ENCODE data around the gene MAML3.

Gene MAML3

GRCh38 chr4:140049849-140050637 lies 103.9 kb downstream of the MAML3 start:
- peak; percentile 79 for DNase-seq
- peak; percentile 96 for TF ChIP-seq CTCF (IDR thresholded peaks at IDR 0.05; ENCODE audit: low read depth, low read length)
- H3K4me1 ChIP-seq: peaks cover 17% of the 10 kb centered on the region
- H3K4me3 ChIP-seq (ENCODE audit: low read depth, low read length): peak overlapping the region; percentile 53
- H3K27me3 ChIP-seq: no peaks in the 10 kb centered on the region
- H3K9me3 ChIP-seq: no peaks in the 10 kb centered on the region
- no peaks in the 10 kb centered on the region for H3K36me3 ChIP-seq

DNA sequence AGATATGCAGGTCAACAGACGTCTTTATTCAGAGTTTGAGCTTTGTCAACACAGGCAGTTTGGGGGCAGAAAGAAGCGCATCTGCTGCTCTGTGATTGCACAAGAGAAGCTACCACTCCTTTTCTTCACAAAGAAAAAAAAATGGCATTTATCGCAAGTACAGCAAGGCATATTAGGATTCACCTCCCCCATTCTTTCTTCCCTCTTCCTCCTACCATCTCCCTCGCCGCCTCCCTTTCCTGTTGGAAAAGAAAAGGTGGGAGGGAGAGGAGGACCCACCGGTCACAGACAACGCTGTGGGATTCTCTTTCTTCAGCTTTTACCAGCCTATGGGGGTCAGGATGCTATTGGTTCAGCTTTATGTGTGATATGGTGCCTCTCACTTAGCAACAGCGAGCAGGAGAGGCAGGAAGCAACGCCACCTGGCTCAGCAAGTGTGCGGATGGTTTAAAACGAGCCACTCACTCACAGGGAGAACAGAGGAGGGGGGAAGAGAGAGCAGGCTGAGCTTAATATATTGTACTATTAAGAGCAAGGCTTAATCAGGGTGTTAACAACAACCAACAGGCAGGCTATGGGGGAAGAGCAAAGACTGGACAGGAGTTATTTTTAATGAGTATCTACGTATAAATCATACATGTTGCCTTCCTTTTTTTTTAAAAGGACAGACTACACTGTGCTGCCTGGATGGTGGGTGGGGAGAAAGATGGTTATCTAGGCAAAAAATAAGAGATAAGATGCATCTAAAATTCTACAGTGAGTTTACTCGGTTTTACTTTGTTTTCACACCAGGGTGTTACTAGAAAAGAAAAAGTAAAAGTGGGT lies 104.7 kb downstream of the MAML3 start:
- peak; percentile 44 for TF ChIP-seq CTCF (IDR thresholded peaks at IDR 0.05; ENCODE audit: low read depth, low read length)
- Histone ChIP-seq H3K9me3 (no peaks in the 10 kb centered on the region), H3K27me3 (no peaks in the 10 kb centered on the region), H3K36me3 (no peaks in the 10 kb centered on the region), H3K4me1 (peaks cover 17% of the 10 kb centered on the region), H3K4me3 (ENCODE audit: low read depth, low read length) (peak overlapping the region; percentile 53)
- peak; percentile 85 for DNase-seq

- Histone ChIP-seq H3K27me3 (no peaks in the 10 kb centered on the region), H3K4me1 (peaks cover 17% of the 10 kb centered on the region), H3K9me3 (no peaks in the 10 kb centered on the region), H3K36me3 (no peaks in the 10 kb centered on the region), H3K4me3 (ENCODE audit: low read depth, low read length) (peak overlapping the region; percentile 53)
- TF ChIP-seq CTCF (IDR thresholded peaks at IDR 0.05; ENCODE audit: low read depth, low read length): no peak
- no peak for DNase-seq
Observed at GRCh38 chr4:140048419-140048995, 105.5 kb downstream of the MAML3 start.

DNA sequence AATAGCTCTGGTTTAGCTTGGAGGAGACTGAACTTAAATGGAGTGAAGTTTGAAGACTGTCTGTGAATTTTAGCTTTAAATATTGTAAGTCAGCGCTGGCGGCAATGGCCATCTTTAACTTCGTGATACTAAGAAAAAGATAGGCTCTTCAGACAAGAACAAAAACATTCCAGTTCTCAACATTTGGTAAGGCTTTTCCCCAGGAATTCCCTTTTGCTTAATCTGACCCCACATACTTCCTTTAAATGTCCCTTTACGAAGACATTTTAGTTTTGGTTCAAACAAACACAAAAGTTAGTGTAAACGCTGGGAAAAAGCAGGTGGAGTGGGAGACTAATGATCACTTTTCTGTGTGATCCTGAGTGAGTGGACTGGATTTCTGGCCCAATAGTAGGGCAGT lies 106.2 kb downstream of the MAML3 start:
- no peak for DNase-seq
- Histone ChIP-seq H3K4me3 (ENCODE audit: low read depth, low read length) (no peak overlapping the region), H3K36me3 (no peaks in the 10 kb centered on the region), H3K4me1 (peaks cover 17% of the 10 kb centered on the region), H3K27me3 (no peaks in the 10 kb centered on the region), H3K9me3 (no peaks in the 10 kb centered on the region)
- no peak for TF ChIP-seq CTCF (IDR thresholded peaks at IDR 0.05; ENCODE audit: low read depth, low read length)

DNA sequence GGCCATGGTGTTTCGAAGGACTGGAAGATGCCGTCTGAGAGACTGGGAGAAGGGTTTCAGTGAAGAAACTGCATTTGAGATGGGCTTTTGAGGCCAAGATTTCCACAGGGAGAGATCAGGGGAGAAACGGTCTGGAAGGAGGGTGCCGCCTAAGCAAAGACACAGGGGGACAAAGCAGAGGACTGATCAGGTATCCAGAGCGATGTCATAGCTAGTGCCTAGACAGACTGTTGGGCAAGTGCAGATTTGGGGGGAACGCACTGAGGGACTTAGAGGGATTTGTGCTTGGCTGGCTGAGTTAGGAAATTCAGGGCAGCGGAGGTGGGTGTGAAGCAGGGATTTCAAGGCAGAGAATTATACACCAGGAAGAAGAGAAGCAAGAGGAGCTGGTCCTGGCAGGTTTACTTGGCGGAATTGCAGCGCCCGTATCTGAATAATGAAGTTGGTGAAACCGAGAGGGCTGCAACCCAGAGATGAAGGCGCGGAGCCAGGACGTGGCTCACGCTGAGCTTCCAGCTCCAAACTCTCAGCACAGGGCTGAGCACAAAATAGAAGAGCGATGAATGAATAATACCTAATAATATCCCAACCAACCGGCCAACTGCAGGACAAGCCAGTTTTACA lies 106.9 kb downstream of the MAML3 start:
- Histone ChIP-seq H3K4me3 (ENCODE audit: low read depth, low read length) (no peak overlapping the region), H3K36me3 (no peaks in the 10 kb centered on the region), H3K9me3 (no peaks in the 10 kb centered on the region), H3K4me1 (peaks cover 17% of the 10 kb centered on the region), H3K27me3 (no peaks in the 10 kb centered on the region)
- no peak for DNase-seq
- TF ChIP-seq CTCF (IDR thresholded peaks at IDR 0.05; ENCODE audit: low read depth, low read length): no peak

All from BE2C (cell line).